Neutrophil (primary cell): ENCODE results near the gene CXCR4.

ENCODE experiments used
- H3K27ac ChIP-seq: fragments of 200-600 bp; sonication (generic); 2 replicates; pipeline ENCODE4 v1.5.1; 2016; ENCODE audit warnings: mild to moderate bottlenecking, moderate library complexity
- H3K27me3 ChIP-seq: fragments of 200-600 bp; sonication (generic); 2 replicates; pipeline ENCODE4 v1.6.0; 2016; ENCODE audit warnings: mild to moderate bottlenecking
- H3K36me3 ChIP-seq: fragments of 200-600 bp; sonication (generic); 2 replicates; pipeline ENCODE4 v1.5.1; 2017
- H3K4me1 ChIP-seq, 2 experiments: fragments of 200-600 bp in 1 of 2; sonication (generic) in 1 of 2; 1 replicate in 1 of 2; 2 replicates in 1 of 2; pipeline versions ENCODE4 v1.5.1 to v1.6.1; 2013 to 2016; ENCODE audit warnings: low read depth in 1 of 2, low read length in 1 of 2, mild to moderate bottlenecking in 1 of 2, moderate library complexity in 1 of 2; ENCODE audit not compliant: control insufficient read depth in 1 of 2, insufficient read depth in 1 of 2
- H3K4me3 ChIP-seq, 2 experiments: fragments of 200-600 bp in 1 of 2; sonication (generic) in 1 of 2; 1 replicate in 1 of 2; 2 replicates in 1 of 2; pipeline ENCODE4 v1.5.1; 2013 to 2016; ENCODE audit warnings: low read depth in 1 of 2, low read length in 1 of 2, mild to moderate bottlenecking in 1 of 2, moderate library complexity in 1 of 2
- H3K9me3 ChIP-seq: fragments of 200-600 bp; sonication (generic); 2 replicates; pipeline ENCODE4 v1.5.1; 2016
- TF ChIP-seq, protein P1 (sequence below): fragments of 200-600 bp; sonication (generic); IDR thresholded peaks from 2 replicates; pipeline ENCODE4 v1.5.1; 2016; ENCODE audit warnings: antibody characterized with exemption

Gene CXCR4

GRCh38 chr2:136117909-136118818 lies at the start of gene CXCR4:
TSS of gene CXCR4 (minus strand) at chr2:136118149. CDS start at chr2:136118060, 89 bp downstream.
- Histone ChIP-seq H3K4me3 (peak within 1 kb of the TSS; percentile 92 to 98), H3K27ac (peak within 1 kb of the TSS; percentile 100), H3K4me1 (peaks cover 63% of the 10 kb centered on the region in 2 experiments), H3K36me3 (peaks cover 28% of the 10 kb centered on the region), H3K27me3 (no peaks in the 10 kb centered on the region), H3K9me3 (no peaks in the 10 kb centered on the region)
- TF ChIP-seq, protein P1, sequence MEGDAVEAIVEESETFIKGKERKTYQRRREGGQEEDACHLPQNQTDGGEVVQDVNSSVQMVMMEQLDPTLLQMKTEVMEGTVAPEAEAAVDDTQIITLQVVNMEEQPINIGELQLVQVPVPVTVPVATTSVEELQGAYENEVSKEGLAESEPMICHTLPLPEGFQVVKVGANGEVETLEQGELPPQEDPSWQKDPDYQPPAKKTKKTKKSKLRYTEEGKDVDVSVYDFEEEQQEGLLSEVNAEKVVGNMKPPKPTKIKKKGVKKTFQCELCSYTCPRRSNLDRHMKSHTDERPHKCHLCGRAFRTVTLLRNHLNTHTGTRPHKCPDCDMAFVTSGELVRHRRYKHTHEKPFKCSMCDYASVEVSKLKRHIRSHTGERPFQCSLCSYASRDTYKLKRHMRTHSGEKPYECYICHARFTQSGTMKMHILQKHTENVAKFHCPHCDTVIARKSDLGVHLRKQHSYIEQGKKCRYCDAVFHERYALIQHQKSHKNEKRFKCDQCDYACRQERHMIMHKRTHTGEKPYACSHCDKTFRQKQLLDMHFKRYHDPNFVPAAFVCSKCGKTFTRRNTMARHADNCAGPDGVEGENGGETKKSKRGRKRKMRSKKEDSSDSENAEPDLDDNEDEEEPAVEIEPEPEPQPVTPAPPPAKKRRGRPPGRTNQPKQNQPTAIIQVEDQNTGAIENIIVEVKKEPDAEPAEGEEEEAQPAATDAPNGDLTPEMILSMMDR, result peak; percentile 24

GRCh38 chr2:136164280-136164776 lies 46.4 kb upstream of the CXCR4 start:
- Histone ChIP-seq H3K9me3 (no peaks in the 10 kb centered on the region), H3K36me3 (no peaks in the 10 kb centered on the region), H3K27me3 (no peaks in the 10 kb centered on the region), H3K4me1 (peaks cover 59 to 63% of the 10 kb centered on the region in 2 experiments), H3K27ac (peak overlapping the region; percentile 85), H3K4me3 (no peak overlapping the region)
- TF ChIP-seq, protein P1, result no peak

DNA sequence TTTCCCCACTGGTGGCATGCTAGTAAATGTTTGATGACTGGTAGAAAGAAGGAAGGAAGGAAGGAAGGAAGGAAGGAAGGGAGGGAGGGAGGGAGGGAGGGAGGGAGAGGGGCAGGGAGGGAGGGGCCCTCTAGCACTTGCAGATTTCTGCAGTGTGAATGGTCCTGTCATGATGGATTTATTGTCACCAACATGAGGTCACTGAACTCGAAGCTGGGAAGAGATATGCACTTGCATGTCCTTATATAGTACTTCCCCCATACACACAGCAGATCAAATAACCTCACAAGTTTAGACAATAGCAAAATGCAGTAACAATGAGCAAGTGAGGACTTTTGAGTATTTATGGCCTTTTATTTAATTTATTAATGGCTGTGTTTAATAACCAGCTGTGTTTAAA lies 44.5 kb upstream of the CXCR4 start:
- Histone ChIP-seq H3K4me1 (peaks cover 40 to 44% of the 10 kb centered on the region in 2 experiments), H3K27me3 (no peaks in the 10 kb centered on the region), H3K27ac (peak overlapping the region; percentile 85), H3K36me3 (no peaks in the 10 kb centered on the region), H3K9me3 (no peaks in the 10 kb centered on the region), H3K4me3 (no peak overlapping the region)
- TF ChIP-seq, protein P1, result no peak

- no peaks in the 10 kb centered on the region for H3K36me3 ChIP-seq
- no peak overlapping the region for H3K4me3 ChIP-seq
- no peaks in the 10 kb centered on the region for H3K9me3 ChIP-seq
- TF ChIP-seq, protein P1, result no peak
- no peaks in the 10 kb centered on the region for H3K27me3 ChIP-seq
- no peak overlapping the region for H3K27ac ChIP-seq
- peaks cover 0 to 9% of the 10 kb centered on the region in 2 experiments for H3K4me1 ChIP-seq
Measured at GRCh38 chr2:136156411-136156810, 38.5 kb upstream of the CXCR4 start.

DNA sequence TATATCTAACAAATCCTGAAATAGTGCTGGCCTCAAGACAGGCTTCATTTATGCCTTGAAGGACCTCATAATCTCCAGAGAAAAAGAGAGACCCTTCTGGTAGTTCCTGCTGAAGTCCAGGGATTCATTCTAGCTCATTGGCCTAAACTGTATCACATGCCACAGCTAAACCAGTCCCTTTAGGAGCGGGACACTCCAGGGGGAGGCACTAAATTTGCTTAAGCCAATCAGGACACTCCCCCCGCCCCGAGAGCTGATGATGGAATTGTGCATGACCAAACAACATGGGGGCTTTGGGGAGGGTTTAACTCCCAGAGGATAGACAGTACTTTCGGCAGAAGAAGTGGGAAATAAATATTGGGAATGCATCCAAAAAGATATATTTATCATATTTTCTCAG lies 36.4 kb upstream of the CXCR4 start:
- H3K4me1 ChIP-seq, result peaks cover 0 to 9% of the 10 kb centered on the region in 2 experiments

More for the DNA sequence above, 36.4 kb upstream of the CXCR4 start:
- H3K27ac ChIP-seq, result no peak overlapping the region
- no peaks in the 10 kb centered on the region for H3K27me3 ChIP-seq
- TF ChIP-seq, protein P1, result no peak
- no peaks in the 10 kb centered on the region for H3K36me3 ChIP-seq
- no peak overlapping the region for H3K4me3 ChIP-seq
- H3K9me3 ChIP-seq, result no peaks in the 10 kb centered on the region
